ENCODE results near the gene PHLPP1.

- TF ChIP-seq ZFP41 (tag by site-specific recombination; IDR thresholded peaks at IDR 0.05; ENCODE audit: borderline replicate concordance) = no peak
- TF ChIP-seq ZNF292 (tag by site-specific recombination; IDR thresholded peaks at IDR 0.05; ENCODE audit: borderline replicate concordance, low read depth) = no peak
- no peak for TF ChIP-seq ZNF280C (tag by site-specific recombination; IDR thresholded peaks at IDR 0.05)
Observed at GRCh38 chr18:62755454-62755853, 40.1 kb downstream of the PHLPP1 start.
